A204.1 (cell line): ENCODE measurements around the gene AMER2.
"Not testable (repeated sequence)": the region's sequence is repeated elsewhere in the genome, so short reads cannot be mapped to it uniquely, and the experiment has no call there.

ENCODE experiments used
- FAIRE-seq: peaks from 2 replicates; lab custom pipeline; 2012; peaks lifted over from hg19 to GRCh38; lab: Jason Lieb, UNC

AMER2 gene

DNA sequence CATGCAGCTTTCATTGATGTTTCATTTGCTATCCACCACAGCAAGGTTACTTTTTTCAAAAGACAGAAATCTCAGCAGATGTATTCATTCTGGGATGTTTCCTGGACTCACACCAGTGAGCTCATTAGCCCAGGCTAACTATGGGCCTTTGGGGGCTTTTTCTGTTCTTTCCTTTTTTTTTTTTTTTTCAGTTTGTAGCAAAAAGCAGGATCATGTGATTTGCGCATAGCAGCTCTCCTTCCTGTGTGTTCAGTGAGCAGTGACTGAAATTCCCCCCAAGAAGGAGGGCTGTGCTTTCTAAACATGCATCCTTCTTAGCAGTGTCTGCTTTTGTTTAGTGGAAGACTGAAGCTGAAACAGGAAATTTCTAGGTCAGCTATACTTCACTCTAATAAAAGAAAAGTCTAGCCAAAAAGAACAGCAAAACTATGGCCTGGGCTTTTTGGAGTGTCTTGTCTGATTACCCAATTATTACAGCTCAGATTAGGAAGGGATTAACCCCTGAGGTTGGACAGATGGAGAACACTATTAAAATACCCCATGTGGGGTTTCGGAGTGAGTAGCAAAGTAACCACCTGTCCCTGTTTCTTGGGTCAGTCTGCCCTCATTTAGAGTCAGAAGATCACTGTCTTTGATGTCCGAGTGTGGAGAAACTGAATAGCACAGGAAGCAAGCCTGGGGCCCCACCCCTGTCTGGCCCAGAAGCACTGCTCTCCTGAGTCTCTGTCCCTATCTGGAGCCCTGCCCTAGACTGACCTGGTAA, 8.9 kb upstream of the AMER2 start:
- no peak for FAIRE-seq

DNA sequence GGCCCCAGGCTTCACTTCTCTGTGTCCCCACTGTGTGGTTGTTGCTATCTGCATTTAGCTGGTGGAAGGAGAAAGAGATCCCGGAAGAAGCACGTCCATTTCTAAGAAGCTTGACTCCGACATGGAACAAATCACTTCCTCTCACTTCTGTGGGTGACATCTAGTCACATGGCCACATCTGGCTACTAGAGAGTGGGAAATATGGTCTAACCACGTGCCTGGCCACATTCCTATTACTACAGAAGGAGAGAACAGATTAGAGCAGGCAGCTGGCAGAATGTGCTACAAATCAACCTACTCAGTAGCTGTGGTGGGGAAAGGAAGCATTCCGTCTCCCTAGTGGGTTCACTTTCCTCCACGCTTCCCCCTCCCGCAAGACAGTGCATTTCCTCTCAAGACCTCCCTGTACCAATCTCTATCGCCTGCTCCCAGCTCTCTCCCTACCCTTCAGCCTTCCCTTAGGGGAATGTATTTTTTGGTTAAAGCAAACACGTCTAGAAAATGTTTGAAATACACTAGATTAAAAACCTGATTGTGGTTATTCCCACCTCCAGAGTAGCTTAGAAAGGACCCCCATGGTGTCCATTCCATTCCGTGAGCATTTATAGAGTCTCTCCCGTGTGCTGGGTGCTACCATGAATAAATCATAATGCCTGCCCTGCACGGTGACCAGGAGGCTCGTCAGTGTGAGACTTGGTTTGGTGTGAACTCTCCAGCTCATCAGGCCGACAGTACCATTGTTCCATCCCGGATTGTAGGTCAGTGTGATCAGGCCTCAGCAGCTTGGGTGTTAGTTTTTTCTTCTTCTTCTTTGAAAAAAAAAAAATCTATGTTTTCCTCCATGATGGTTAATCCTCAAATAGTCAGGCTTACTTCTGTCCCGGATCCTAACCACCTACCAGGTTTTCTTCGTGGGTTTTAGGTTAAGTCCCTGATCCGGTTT, 8.0 kb upstream of the AMER2 start:
- FAIRE-seq: no peak

DNA sequence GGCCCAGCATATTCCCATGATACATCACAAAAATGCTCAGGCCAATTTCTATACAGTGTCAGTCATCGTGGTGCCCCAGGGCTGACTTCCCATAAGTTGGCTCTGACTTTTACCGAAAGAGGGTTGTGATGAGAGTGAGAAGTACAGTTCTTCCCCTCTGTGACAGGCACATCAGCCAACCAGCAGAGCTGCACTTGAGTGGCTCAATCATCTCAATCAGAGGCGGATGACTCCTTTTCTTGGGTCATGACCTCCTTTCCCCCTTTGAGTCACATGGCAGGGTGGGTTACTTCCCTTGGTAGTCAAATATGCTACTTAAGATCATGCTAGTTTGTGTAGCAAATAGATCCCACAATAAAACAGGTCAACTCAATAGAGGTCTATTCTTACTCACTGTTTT, 6.9 kb upstream of the AMER2 start:
- FAIRE-seq: no peak

DNA sequence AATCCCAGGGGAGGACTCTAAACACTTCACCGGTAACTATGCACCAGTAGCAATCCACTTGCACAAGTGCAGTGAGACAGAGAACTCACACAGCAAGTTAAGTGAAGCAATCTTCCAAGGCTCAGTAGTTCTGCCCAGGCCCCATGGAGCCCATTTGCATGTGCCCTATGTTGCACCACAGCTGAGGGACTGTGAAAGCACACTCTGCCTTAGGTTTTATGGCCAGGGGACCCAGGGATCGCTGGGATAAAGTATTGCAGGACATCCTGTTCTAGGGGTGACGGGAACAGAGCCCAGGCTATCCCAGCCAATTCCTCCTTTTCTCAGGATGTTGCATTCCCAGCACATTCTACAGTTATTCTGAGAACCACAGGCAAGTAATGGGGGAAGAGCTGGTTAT, 6.0 kb upstream of the AMER2 start:
- FAIRE-seq: no peak

DNA sequence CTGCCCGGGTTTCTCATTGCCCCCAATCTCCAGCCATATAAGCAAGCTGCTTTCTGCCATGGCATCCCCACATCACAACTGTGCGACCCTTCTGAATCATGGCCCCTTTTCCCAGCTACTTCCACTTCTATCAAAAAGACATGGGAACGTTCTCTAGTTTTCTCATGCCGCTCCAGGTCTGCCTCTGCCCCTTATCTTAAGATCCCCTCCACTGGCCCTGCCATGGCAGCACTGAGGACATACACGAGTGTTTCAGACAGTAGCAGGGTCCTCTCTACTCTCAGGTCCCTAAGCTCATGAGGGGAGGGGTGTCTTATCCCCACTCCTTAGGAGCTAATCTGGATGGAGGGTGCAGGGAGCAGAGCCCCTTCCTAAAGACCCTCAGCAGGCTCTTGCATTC, 5.5 kb upstream of the AMER2 start:
- no peak for FAIRE-seq

DNA sequence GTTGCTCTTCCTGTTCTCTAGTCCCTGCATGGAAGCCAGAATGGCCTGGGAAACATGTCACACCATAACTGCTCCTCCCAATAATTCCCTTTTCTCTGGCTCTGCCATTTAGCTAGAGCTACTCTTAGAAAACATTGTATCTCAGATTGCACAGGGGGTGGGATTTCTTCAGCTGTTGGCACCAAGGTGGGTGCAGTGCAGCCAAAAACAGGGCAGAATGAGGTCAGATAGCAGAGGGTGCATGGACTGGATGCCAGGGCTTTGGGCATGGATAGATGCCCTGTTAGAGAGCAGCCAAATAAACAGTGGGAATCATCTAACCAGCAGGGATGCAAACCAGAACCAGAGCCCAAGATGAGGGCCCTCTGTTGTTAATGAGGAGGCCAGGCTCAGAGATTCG, 4.9 kb upstream of the AMER2 start:
- FAIRE-seq: no peak

DNA sequence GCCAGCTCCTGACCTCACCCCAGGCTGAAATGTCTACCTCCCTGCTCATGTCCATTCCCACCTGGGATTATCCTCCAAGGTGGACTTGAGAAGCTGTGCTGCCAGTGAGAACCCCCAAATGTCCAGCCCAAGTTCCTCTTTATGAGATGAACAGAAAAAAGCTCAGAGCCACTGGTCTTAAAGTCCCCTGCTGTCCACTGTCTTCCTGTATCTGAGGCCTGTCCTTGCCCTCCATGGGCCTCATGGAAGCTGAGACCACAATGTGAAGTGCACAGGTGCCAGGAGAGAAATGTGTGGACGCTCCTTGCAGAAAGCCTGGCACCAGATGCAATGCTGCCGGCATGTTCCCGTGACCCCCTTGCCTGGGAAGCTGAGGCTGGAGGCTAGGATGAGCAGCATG, 3.3 kb upstream of the AMER2 start:
- no peak for FAIRE-seq

DNA sequence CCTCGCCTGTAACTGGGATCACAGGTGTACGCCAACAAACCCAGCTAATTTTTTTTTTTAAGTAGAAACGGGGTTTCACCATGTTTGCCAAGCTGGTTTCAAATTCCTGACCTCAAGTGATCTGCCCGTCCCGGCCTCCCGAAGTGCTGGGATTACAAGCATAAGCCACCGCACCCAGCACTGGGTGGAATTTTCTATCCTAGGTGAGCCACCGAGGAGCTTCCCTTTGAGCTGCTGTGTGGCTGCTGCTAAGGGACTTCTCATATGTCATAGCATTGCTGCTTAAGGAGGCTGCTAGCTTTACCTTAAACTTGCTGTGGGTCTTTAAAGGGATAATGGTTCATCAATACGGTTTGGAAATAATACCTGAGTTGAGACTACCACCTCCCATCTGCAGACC, 2.9 kb upstream of the AMER2 start:
- FAIRE-seq: no peak

DNA sequence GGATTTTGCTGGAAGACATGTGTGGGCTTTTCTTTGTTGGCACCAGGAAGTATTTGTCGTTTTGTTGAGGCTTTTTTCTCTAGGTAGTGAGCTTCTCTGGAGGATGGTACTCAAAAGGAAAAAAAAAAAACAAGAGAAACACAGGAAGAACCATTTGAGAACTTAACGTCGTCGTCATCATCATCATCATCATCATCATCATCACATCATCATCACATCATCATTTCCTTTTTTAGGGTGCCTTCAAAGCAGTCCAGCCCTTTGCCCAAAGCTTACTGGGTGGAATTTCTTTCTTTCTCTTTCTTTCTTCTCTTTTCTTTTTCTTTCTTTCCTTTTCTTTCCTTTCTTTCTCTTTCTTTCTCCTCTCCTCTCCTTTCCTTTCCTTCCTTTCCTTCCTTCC, 2.2 kb upstream of the AMER2 start:
- FAIRE-seq: no peak

DNA sequence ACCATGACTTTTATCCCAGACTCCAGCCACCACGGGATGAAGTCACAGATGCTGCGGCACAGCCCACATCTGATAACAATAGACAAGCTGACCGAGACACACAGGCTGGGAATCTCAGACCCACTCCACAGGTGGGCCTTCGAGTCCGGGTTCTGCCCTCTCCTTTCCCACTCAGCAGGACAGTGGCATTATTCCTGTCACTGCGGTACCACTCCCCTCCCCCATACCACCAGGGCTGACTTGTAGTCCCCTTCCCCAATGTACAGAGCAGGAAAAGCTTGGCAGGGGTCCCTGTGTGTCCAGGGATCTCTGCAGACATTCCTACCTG, 179 bp upstream of the AMER2 start:
- no peak for FAIRE-seq

DNA sequence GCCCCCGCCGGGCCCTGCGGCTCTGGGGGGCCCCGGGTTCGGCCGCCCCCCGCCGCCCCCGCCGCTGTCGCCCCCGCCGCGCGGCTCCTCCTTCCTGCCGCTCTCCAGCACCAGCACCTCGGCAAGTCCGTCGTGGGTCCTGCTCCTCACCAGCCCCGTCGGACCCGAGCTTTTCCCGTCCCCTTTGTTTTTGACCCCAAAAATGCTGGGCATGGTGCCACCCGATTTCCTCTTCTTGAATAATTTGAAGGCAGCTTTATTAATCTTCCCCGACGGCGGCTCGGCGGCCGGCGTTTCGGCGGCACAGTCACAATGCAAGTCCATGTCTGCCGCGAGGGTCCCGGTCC, 945 bp downstream of the AMER2 start:
- FAIRE-seq: no peak

DNA sequence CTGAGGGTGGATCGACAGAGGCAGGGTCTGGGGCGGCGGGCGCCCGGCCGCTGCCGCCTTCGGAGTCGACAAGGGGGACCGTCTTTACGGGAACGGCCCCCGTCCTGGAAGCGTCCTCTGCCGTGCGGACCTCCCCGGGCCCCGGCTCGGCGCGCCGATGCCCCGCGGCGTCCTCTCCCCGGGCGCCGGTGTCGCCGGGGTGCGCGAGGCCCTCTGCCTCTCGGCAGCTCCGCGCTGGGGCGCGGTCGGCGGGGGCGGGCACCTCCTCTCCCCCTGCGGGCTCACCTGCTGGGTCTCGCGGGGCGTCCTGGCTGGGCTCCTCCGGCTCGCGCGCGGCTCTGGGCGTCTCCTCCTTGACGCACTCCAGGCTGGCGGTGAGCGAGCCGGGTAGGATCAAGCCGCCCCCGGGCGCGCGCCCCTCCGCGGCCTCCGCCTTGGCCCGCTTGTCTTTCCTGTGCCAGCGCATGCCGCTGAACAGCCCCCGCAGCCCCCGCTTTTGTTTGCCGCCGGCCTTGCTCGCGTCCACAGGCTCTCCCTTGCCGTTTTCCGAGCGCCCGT, 1.5 kb downstream of the AMER2 start:
- FAIRE-seq: no peak

DNA sequence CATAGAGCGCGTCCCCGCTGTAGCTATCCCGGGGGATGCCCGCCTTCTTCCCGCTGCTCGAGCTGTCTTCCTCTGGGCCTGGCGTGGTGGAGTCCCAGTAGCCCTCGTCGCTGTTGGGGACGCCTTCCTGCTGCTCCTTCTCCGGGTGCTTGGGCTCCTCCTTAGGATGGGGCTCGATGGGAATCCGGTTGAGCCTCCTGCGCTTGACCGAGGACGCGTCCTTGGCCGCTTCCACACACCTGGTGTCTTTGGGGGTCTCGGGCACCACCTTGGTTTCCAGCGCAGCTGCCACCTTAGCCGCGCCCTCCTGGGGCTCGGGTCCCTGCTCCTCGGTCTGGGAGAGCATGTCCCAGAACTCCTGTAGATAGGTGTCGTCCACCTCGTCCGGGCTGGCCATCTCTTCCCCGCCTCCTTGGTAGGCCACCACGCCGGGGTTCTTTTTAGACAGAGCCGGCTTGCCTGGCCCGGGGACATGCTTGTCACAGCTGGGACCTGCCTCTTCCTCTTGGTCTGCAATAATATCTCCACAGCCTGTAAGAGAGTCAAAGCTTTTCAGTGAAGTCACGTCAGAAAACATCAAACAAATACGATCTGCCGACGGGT, 2.0 kb downstream of the AMER2 start:
- no peak for FAIRE-seq

DNA sequence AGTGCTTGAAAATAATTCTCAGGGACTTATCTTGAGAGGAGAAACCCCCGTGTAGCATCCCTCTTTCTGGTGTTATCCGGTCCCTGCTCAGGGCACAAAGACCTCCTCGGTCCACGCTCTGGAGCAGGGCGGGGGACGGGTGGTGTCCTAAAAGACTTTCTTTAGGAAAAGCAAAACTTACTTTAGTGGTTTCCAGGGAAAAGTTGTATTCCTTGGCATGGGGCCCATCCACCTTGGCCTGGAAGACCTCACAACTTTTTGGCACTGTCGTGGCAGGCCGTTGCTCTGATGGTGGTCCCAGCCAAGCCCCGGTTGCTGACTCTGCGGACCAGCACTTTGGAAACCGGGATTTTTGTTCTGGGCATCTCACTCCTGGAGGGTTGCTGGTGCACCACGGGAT, 2.7 kb downstream of the AMER2 start:
- FAIRE-seq: no peak

DNA sequence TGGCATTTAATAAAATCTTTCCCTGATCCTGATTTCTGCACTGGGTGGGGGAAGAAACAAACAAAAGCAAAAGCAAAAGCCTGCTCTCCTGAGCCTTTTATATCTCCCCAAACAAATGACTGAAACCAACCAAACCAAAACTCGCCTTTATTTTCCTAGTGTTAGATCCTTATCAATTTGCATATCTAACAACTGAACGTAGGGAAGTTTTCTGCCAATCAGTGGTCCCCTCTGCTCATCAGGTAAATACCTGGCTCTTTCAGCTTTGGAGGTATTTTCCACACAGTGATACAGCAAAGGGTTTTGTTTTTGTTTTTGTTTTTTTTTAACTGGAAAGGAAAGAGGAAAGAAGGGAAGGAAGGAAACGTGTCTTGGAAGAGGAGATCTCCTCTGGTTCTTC, 3.3 kb downstream of the AMER2 start:
- FAIRE-seq: no peak

DNA sequence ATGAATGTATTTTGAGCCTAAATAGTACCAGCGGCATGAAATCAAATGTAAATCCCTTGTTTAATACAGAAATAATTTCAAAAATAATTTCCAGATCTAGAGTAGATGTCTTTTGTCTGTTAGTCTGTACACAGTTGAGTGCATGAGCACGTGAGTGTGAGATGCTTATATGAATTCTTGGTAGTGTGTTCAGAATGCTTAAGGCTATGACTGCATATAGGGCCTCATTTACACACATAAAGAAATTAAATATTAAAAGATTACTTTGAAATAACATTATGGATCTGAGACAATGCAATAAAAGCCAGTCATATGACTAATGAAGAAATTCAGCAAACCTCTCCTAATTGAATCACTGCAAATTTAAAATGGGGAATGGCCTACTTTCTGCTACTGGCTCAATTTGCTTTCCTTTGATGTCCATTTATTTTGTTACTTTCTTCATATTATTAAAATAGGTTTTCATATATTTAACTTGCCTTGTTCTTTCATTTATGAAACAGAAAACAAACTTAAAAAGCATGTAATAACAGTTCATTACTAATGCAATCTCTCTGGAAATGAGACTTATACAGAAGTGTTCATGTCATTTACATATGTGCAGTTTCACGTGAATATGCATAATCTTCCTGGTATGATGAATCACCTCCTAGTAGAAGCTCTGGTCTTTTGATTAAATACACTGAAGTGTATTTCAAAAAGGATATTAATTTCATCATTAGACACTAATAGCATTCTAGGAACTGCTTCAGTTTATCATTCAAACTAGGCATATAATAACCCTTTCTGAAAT, 4.5 kb downstream of the AMER2 start:
- no peak for FAIRE-seq

DNA sequence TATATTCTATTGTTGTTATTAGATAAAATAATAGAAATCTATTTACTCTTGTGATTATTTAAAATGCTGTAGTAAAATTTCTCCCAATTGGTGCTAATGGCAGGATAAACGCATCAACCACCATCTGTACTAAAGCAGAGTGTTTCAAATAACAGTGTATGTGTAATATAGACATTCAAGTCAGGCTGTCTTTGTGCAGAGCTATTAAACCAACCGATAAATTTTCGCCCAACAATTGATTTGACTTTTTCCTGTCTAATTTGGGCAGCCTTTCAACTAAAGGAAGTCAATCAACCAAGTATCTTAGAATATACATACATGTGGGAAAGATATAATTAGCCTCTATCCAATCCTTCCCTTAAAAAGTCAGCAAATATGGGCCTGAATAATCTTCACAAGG, 5.8 kb downstream of the AMER2 start:
- no peak for FAIRE-seq

DNA sequence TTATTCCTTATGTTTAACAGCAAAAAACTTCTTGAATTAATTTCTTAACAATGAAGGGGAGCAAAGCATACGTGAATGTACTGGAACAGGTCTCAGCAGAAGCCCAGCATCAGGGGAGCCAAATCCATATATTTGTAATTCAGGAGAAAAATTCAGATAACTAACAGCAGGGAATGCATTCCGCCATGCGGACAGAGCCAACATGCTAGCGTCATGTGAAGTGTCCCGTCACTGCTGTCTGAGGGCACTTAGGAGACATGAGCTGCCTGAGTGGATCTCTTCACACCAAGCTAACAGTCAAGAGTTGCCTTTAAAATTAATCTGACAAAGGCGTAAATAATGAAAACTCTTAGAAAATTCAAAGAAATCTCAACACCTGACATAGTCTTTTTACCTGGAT, 6.4 kb downstream of the AMER2 start:
- FAIRE-seq: no peak

DNA sequence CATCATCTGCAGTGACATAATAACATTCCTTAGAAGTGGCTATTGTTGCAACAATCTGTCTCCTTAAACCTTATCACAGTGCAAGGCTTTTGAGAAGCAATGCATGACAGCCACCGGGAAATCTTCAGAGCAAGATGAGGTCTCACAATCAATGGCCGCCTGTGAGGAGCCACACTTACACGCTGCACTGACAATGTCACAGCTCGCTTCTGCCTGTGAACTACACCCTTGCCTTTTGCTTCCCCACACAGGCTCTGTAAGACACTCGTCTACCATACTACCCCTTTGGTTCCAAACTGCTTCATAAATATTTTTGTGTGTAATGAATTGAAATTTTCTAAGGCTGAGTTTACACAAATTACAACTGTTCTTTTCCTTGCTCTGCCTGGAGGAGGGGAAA, 6.9 kb downstream of the AMER2 start:
- not testable (repeated sequence) for FAIRE-seq

DNA sequence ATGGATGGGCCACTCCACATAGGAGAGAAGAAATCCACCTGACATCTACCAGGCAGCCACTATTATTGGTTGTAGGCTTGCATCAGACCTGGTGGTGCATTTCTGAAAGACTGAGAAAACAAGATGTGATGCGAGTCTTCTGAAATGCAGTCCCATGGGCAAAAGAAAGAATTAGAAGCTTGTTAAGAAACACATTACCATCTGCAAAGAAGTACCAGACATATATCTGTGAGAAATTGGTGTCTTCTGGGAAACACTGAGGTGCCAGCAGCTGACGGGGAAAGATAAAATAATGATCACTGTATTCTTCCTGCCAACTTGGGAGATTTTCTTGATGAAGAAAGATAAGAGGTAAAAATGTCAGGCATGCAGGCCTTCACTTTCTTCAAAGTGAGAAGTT, 14.4 kb downstream of the AMER2 start:
- no peak for FAIRE-seq

DNA sequence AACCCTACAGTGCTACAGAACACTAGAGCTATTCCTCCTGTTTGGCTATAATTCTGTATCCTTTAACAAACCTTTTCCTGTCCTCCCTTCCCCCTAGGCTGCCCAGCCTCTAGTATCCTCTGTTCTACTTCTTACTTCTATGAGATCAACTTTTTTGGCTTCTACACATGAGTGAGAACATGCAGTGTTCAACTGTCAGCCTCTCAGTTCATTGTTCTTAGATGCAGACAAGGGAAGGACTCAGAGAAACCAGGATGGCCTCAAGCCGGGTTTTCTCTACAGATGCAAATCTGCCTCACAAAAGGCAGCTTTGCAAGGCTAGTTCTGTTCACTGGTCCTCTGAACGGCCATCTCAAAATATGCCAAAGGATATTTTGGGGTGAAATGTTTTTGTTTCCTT, 18.4 kb downstream of the AMER2 start:
- FAIRE-seq: no peak

DNA sequence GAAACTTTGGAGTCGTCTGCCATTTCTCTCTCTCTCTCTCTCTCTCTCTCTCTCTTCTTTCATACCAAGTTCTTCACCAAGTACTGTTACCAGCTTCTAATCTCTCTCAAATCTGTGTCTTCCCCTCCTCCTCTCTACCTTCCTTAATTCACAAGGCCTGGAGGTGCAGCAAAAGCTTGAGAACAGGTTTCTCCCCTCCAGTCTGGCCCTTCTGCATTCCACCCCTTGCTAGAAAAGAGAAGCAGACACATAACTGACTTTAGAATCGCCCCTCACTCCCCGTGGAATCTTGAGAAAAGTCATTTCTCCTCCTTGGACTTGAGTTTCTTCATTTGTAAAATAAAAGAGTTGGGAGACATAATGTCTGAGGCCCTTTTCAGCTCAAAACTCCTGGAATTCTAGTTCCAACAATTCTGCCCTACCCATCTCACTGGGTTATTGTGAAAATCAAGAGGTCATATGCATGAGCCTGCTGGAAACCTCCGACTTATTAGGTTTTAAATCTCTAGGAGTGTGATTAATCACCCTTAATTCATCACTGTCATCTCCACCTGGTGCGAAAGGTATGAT, 20.4 kb downstream of the AMER2 start:
- no peak for FAIRE-seq
